Stimulated activated CD8-positive, alpha-beta memory T cell treated with anti-CD3 and anti-CD28 coated beads, Interleukin-15, amount 100 ng/mL, for 1 hour (primary cell): ENCODE data around the gene ENTREP1.
A peak's percentile ranks its signal among the peaks of the same experiment; 100 is the strongest.
"Not testable (repeated sequence)": the region's sequence is repeated elsewhere in the genome, so short reads cannot be mapped to it uniquely, and the experiment has no call there.

ENCODE experiments used
- DNase-seq: peaks from one replicate; pipeline ENCODE4 v3.0.0-alpha.2; 2020; ENCODE audit warnings: low read depth

Gene ENTREP1

GRCh38 chr9:69411931-69412740 is 87.1 kb downstream of the ENTREP1 start:
- no peak for DNase-seq

GRCh38 chr9:69412741-69413150 is 87.7 kb downstream of the ENTREP1 start:
- DNase-seq: no peak

- no peak for DNase-seq
These were observed 95.7 kb downstream of the ENTREP1 start for GRCh38 chr9:69420611-69421270.

GRCh38 chr9:69421908-69422801 is 97.1 kb downstream of the ENTREP1 start:
- DNase-seq: peak; percentile 1

GRCh38 chr9:69425136-69425801 is 100.3 kb downstream of the ENTREP1 start:
- no peak for DNase-seq

GRCh38 chr9:69427286-69427685 is 102.3 kb downstream of the ENTREP1 start:
- DNase-seq: no peak

GRCh38 chr9:69428017-69428785 is 103.2 kb downstream of the ENTREP1 start:
- no peak for DNase-seq

- no peak for DNase-seq
These were observed 104.3 kb downstream of the ENTREP1 start for GRCh38 chr9:69429281-69429680.

GRCh38 chr9:69430206-69430605 is 105.2 kb downstream of the ENTREP1 start:
- DNase-seq: no peak

- DNase-seq: no peak
These were observed 106.2 kb downstream of the ENTREP1 start for GRCh38 chr9:69431203-69431602.

GRCh38 chr9:69431777-69432176 is 106.8 kb downstream of the ENTREP1 start:
- DNase-seq: no peak

- no peak for DNase-seq
These were observed 107.6 kb downstream of the ENTREP1 start for GRCh38 chr9:69432623-69433022.

GRCh38 chr9:69433392-69433791 is 108.4 kb downstream of the ENTREP1 start:
- no peak for DNase-seq

GRCh38 chr9:69433968-69434367 is 109.0 kb downstream of the ENTREP1 start:
- no peak for DNase-seq

GRCh38 chr9:69439654-69440053 is 114.6 kb downstream of the ENTREP1 start:
- DNase-seq: not testable (repeated sequence)

- not testable (repeated sequence) for DNase-seq
These were observed 115.4 kb downstream of the ENTREP1 start for GRCh38 chr9:69440254-69440955.
